Measurements from ENCODE around the gene PHACTR4. TPM values are rescaled to one million over a fixed set of nuclear protein-coding genes. Genes with fewer than 3 reads are reported as not detected.

The PHACTR4 gene
- total and polyA plus RNA-seq, 2 of the 13 experiments (the other 11 are each of a cell fraction or from before 2014, with no cell fraction given): 13.9 to 17.1 TPM

DNA sequence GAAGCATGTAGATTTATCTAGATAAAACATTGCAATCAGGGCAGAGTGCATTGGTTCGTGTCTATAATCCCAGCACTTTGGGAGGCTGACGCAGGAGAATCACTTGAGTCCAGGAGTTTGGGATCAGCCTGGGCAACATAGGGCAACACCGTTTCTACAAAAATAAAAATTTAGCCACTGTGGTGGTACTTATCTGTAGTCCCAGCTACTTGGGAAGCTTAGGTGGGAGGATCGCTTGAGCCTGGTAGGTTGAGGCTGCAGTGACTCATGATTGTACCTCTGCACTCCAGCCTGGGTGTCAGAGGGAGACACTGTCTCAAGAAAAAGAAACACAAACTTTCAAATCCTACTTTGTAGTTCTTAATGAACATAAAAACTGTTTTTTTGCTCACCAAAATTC lies 72.1 kb downstream of the PHACTR4 start (continued):
- TF ChIP-seq, protein P1, sequence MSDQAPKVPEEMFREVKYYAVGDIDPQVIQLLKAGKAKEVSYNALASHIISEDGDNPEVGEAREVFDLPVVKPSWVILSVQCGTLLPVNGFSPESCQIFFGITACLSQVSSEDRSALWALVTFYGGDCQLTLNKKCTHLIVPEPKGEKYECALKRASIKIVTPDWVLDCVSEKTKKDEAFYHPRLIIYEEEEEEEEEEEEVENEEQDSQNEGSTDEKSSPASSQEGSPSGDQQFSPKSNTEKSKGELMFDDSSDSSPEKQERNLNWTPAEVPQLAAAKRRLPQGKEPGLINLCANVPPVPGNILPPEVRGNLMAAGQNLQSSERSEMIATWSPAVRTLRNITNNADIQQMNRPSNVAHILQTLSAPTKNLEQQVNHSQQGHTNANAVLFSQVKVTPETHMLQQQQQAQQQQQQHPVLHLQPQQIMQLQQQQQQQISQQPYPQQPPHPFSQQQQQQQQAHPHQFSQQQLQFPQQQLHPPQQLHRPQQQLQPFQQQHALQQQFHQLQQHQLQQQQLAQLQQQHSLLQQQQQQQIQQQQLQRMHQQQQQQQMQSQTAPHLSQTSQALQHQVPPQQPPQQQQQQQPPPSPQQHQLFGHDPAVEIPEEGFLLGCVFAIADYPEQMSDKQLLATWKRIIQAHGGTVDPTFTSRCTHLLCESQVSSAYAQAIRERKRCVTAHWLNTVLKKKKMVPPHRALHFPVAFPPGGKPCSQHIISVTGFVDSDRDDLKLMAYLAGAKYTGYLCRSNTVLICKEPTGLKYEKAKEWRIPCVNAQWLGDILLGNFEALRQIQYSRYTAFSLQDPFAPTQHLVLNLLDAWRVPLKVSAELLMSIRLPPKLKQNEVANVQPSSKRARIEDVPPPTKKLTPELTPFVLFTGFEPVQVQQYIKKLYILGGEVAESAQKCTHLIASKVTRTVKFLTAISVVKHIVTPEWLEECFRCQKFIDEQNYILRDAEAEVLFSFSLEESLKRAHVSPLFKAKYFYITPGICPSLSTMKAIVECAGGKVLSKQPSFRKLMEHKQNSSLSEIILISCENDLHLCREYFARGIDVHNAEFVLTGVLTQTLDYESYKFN (CRISPR knock-in tag; conservative IDR thresholded peaks at IDR 0.05): no peak
- TF ChIP-seq, protein P2, sequence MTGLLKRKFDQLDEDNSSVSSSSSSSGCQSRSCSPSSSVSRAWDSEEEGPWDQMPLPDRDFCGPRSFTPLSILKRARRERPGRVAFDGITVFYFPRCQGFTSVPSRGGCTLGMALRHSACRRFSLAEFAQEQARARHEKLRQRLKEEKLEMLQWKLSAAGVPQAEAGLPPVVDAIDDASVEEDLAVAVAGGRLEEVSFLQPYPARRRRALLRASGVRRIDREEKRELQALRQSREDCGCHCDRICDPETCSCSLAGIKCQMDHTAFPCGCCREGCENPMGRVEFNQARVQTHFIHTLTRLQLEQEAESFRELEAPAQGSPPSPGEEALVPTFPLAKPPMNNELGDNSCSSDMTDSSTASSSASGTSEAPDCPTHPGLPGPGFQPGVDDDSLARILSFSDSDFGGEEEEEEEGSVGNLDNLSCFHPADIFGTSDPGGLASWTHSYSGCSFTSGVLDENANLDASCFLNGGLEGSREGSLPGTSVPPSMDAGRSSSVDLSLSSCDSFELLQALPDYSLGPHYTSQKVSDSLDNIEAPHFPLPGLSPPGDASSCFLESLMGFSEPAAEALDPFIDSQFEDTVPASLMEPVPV (CRISPR knock-in tag; IDR thresholded peaks at IDR 0.05): no peak
- no peak for TF ChIP-seq ZNF724P (CRISPR knock-in tag; IDR thresholded peaks at IDR 0.05; ENCODE audit: borderline replicate concordance)
- TF ChIP-seq, protein P3, sequence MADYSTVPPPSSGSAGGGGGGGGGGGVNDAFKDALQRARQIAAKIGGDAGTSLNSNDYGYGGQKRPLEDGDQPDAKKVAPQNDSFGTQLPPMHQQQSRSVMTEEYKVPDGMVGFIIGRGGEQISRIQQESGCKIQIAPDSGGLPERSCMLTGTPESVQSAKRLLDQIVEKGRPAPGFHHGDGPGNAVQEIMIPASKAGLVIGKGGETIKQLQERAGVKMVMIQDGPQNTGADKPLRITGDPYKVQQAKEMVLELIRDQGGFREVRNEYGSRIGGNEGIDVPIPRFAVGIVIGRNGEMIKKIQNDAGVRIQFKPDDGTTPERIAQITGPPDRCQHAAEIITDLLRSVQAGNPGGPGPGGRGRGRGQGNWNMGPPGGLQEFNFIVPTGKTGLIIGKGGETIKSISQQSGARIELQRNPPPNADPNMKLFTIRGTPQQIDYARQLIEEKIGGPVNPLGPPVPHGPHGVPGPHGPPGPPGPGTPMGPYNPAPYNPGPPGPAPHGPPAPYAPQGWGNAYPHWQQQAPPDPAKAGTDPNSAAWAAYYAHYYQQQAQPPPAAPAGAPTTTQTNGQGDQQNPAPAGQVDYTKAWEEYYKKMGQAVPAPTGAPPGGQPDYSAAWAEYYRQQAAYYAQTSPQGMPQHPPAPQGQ (CRISPR knock-in tag; IDR thresholded peaks at IDR 0.05; ENCODE audit: borderline replicate concordance): no peak

DNA sequence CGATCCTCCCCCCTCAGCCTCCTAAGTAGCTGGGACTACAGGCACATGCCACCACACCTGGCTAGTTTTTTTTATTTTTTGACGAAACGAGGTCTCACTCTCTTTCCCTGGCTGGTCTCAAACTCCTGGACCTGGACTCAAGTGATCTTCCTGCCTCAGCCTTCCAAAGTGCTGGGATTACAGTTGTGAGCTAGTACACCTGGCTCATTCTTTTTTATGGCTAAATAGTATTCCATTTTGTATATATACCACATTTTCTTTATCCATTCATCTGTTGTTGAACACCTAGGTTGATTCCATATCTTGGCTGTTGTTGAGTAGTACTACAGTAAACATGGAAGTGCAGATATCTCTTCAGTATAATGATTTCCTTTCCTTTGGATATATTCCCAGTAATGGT lies 74.0 kb downstream of the PHACTR4 start:
- DNase-seq (ENCODE audit: low spot score) (no peak), ATAC-seq (no peak), FAIRE-seq (no peak)
- in situ Hi-C loops (cut with HindIII; ENCODE audit: extremely low pct_ligation_motif_present, low pct_unique_long_range_greater_than_20kb): no loop called here
- Histone ChIP-seq H2AFZ (ENCODE audit: low read length) (no peak overlapping the region), H3K4me3 (replicated peaks in 1 of 3; ENCODE audit: insufficient read depth in 1 of 3, low read depth in 2 of 3, low read length in 3 of 3) (no peak overlapping the region), H3K9ac (ENCODE audit: insufficient read depth, low read depth, low read length) (no peak overlapping the region), H4K20me1 (ENCODE audit: insufficient read depth, low read length) (no peaks in the 10 kb centered on the region), H3K27ac (ENCODE audit: extremely low read length, insufficient read depth, low read length) (no peak overlapping the region), H3K79me2 (ENCODE audit: insufficient read depth, low read length) (peaks cover 34% of the 10 kb centered on the region), H3K9me3 (ENCODE audit: low read length) (no peaks in the 10 kb centered on the region), H3K4me1 (ENCODE audit: insufficient read depth, low read length) (peaks cover 23% of the 10 kb centered on the region), H3K4me2 (ENCODE audit: low read depth, low read length) (no peak overlapping the region), H3K36me3 (replicated peaks in 1 of 2; ENCODE audit: control insufficient read depth in 1 of 2, insufficient read depth in 2 of 2, low read length in 2 of 2) (0 out of 5 replicates have a peak, but pooled peaks cover 0 to 3% of the 10 kb centered on the region in 2 experiments), H3K27me3 (ENCODE audit: control insufficient read depth in 1 of 2, insufficient read depth in 2 of 2, low read length in 2 of 2) (no peaks in the 10 kb centered on the region)
- WGBS (ENCODE audit: low lambda C conversion rate): 87% methylated on average over 3 of the region's 3 CpGs
- intact Hi-C loops (cut with micrococcal nuclease; ENCODE audit: unreplicated experiment): no loop called here
- ChIA-PET CTCF (ENCODE audit: low intra/inter-chr PET ratio, low total read pairs) (no interaction called here), POLR2A (no interaction called here)
- no TSS peak for BruUV-seq (replicated peaks)
- TF ChIP-seq, protein P4, sequence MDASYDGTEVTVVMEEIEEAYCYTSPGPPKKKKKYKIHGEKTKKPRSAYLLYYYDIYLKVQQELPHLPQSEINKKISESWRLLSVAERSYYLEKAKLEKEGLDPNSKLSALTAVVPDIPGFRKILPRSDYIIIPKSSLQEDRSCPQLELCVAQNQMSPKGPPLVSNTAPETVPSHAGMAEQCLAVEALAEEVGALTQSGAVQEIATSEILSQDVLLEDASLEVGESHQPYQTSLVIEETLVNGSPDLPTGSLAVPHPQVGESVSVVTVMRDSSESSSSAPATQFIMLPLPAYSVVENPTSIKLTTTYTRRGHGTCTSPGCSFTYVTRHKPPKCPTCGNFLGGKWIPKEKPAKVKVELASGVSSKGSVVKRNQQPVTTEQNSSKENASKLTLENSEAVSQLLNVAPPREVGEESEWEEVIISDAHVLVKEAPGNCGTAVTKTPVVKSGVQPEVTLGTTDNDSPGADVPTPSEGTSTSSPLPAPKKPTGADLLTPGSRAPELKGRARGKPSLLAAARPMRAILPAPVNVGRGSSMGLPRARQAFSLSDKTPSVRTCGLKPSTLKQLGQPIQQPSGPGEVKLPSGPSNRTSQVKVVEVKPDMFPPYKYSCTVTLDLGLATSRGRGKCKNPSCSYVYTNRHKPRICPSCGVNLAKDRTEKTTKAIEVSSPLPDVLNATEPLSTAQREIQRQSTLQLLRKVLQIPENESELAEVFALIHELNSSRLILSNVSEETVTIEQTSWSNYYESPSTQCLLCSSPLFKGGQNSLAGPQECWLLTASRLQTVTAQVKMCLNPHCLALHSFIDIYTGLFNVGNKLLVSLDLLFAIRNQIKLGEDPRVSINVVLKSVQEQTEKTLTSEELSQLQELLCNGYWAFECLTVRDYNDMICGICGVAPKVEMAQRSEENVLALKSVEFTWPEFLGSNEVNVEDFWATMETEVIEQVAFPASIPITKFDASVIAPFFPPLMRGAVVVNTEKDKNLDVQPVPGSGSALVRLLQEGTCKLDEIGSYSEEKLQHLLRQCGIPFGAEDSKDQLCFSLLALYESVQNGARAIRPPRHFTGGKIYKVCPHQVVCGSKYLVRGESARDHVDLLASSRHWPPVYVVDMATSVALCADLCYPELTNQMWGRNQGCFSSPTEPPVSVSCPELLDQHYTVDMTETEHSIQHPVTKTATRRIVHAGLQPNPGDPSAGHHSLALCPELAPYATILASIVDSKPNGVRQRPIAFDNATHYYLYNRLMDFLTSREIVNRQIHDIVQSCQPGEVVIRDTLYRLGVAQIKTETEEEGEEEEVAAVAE (CRISPR knock-in tag; IDR thresholded peaks at IDR 0.05; ENCODE audit: borderline replicate concordance): no peak
- TF ChIP-seq, protein P5, sequence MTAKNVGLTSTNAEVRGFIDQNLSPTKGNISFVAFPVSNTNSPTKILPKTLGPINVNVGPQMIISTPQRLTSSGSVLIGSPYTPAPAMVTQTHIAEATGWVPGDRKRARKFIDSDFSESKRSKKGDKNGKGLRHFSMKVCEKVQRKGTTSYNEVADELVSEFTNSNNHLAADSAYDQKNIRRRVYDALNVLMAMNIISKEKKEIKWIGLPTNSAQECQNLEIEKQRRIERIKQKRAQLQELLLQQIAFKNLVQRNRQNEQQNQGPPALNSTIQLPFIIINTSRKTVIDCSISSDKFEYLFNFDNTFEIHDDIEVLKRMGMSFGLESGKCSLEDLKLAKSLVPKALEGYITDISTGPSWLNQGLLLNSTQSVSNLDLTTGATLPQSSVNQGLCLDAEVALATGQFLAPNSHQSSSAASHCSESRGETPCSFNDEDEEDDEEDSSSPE (CRISPR knock-in tag; IDR thresholded peaks at IDR 0.05): no peak
- no peak for TF ChIP-seq RAD51 (IDR thresholded peaks at IDR 0.05; ENCODE audit: borderline replicate concordance)
- TF ChIP-seq ZNF180 (CRISPR knock-in tag; IDR thresholded peaks at IDR 0.05; ENCODE audit: borderline replicate concordance, low read depth): no peak
